Colonic mucosa (tissue), 4 donors: ENCODE results near the gene ZNF491. TPM values are rescaled to one million over a fixed set of nuclear protein-coding genes. Genes with fewer than 3 reads are reported as not detected.
"Not testable (repeated sequence)": the region's sequence is repeated elsewhere in the genome, so short reads cannot be mapped to it uniquely, and the experiment has no call there.

Experiments
- DNase-seq: peaks from one replicate; pipeline ENCODE4 v3.0.0-alpha.2; 2020
- H3K27ac ChIP-seq: fragments of 200-600 bp; one replicate; pipeline ENCODE4 v1.8.0; 2021
- H3K27me3 ChIP-seq: fragments of 200-600 bp; one replicate; pipeline ENCODE4 v1.8.0; 2021
- H3K36me3 ChIP-seq: fragments of 200-600 bp; one replicate; pipeline ENCODE4 v1.8.0; 2021
- H3K4me1 ChIP-seq: fragments of 200-600 bp; one replicate; pipeline ENCODE4 v1.8.0; 2021; ENCODE audit warnings: mild to moderate bottlenecking
- H3K4me3 ChIP-seq: fragments of 200-600 bp; one replicate; pipeline ENCODE4 v1.8.0; 2021
- H3K9ac ChIP-seq, 2 donors: one replicate each; pipeline ENCODE4 v1.7.0; 2013; ENCODE audit warnings: control low read depth in 2 of 2, low read depth in 2 of 2, low read length in 2 of 2
- H3K9me3 ChIP-seq: fragments of 200-600 bp; one replicate; pipeline ENCODE4 v1.8.0; 2021
- CTCF ChIP-seq: fragments of 200-600 bp; IDR thresholded peaks from one replicate; pipeline ENCODE4 v1.8.0; 2022; ENCODE audit warnings: antibody characterized with exemption, mild to moderate bottlenecking
- intact Hi-C: fragments of 100-400 bp; cut with DNase I; formaldehyde crosslinking; loops from one replicate; pipeline ENCODE4 v1.14.1; 2022
- total RNA-seq, 2 donors: library from RNA; stranded (reverse); fragmentation: NEBNext Ultra II Directional in 1 of 2; extraction: Animal tissue kit (Norgen Biotek cat#: 25700) in 1 of 2; gene quantifications; one replicate each; pipeline ENCODE4 v1.2.1, GENCODE V29; 2021
- donor health status: healthy.
- donor health status: DM: no; HTN: no; CAD: no.
- donor health status: DM: no; HTN: no; CAD: no.

Gene ZNF491
- total RNA-seq, 2 donors from 2014 or later = 1.9 TPM

DNA sequence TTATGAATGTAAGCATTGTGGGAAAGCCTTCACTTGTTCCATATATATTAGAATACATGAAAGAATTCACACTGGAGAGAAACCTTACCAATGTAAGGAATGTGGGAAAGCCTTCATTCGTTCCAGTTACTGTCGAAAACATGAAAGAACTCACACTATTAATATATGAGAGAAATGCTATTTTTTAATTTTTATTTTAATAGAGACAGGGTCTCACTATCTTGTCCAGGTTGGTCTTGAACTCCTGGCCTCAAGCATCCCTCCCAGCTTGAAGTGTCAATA, 8.7 kb downstream of the ZNF491 start:
- Histone ChIP-seq H3K9ac (no peak overlapping the region), H3K27me3 (no peaks in the 10 kb centered on the region), H3K36me3 (no peaks in the 10 kb centered on the region), H3K4me3 (no peak overlapping the region), H3K4me1 (no peaks in the 10 kb centered on the region), H3K9me3 (peaks cover 17% of the 10 kb centered on the region), H3K27ac (no peak overlapping the region)
- TF ChIP-seq CTCF = no peak
- DNase-seq = no peak
- intact Hi-C loops = no loop called here

DNA sequence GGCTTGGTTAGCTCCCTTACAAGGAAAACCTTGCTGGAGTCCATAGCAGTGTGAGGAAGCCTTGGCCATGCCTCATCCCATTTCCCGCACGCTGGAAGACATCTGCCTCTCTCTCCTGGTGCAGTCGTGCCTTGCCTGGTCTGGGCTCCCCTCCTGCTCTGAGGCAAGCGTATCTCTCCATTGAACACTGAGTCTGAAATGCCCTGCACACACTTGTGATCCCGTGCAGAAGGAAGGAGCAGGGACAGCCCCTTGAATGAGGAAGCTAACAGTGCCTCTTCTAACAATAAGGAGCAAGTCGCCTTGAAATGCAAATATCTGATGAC, 15.3 kb downstream of the ZNF491 start:
- Histone ChIP-seq H3K27ac (peak overlapping the region; percentile 97), H3K36me3 (no peaks in the 10 kb centered on the region), H3K4me1 (no peaks in the 10 kb centered on the region), H3K4me3 (peak overlapping the region; percentile 92), H3K9ac (peak overlapping the region; percentile 5 to 91), H3K27me3 (no peaks in the 10 kb centered on the region), H3K9me3 (no peaks in the 10 kb centered on the region)
- TF ChIP-seq CTCF = no peak
- no peak for DNase-seq
- intact Hi-C loops = no loop called here

- H3K27ac ChIP-seq = peak within 1 kb of the TSS; percentile 97
- no peak for TF ChIP-seq CTCF
- no peaks in the 10 kb centered on the region for H3K36me3 ChIP-seq
- no peaks in the 10 kb centered on the region for H3K9me3 ChIP-seq
- H3K4me1 ChIP-seq = no peaks in the 10 kb centered on the region
- H3K27me3 ChIP-seq = no peaks in the 10 kb centered on the region
- H3K4me3 ChIP-seq = peak within 1 kb of the TSS; percentile 92
- peak; percentile 98 for DNase-seq
- intact Hi-C loops = no loop called here
- H3K9ac ChIP-seq = peak within 1 kb of the TSS; percentile 91 to 97
Observed at GRCh38 chr19:11814029-11814699, 15.8 kb downstream of the ZNF491 start, which contains the start of gene ZNF440. Gene ZNF440 (plus strand): TSS chr19:11814273. CDS start chr19:11814448, 175 bp downstream.

DNA sequence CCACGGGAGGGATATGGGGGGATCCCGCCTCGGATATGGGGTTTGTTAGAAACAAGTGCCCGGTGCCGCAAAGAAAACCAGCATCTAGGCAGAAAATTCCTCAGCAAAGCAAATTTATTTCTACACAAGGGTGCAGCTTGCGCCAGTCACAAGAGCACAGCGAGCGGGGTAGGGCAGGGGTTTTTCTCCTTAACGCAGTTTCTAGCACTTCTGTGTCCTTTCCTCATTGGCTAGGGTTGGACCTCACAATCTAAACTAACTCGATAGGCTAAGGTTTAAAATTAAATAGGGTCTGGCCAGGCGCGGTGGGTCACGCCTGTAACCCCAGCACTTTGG, 16.3 kb downstream of the ZNF491 start:
- Histone ChIP-seq H3K36me3 (no peaks in the 10 kb centered on the region), H3K27ac (peak overlapping the region; percentile 97), H3K9me3 (no peaks in the 10 kb centered on the region), H3K4me3 (peak overlapping the region; percentile 92), H3K9ac (peak overlapping the region; percentile 91 to 97), H3K4me1 (no peaks in the 10 kb centered on the region), H3K27me3 (no peaks in the 10 kb centered on the region)
- intact Hi-C loops = no loop called here
- TF ChIP-seq CTCF = no peak
- peak; percentile 37 for DNase-seq

- Histone ChIP-seq H3K27ac (no peak overlapping the region), H3K4me1 (no peaks in the 10 kb centered on the region), H3K27me3 (no peaks in the 10 kb centered on the region), H3K9ac (no peak overlapping the region), H3K9me3 (no peaks in the 10 kb centered on the region), H3K36me3 (no peaks in the 10 kb centered on the region), H3K4me3 (no peak overlapping the region)
- intact Hi-C loops = no loop called here
- no peak for TF ChIP-seq CTCF
- DNase-seq = no peak
Observed at GRCh38 chr19:11821474-11822109, 23.3 kb downstream of the ZNF491 start.

DNA sequence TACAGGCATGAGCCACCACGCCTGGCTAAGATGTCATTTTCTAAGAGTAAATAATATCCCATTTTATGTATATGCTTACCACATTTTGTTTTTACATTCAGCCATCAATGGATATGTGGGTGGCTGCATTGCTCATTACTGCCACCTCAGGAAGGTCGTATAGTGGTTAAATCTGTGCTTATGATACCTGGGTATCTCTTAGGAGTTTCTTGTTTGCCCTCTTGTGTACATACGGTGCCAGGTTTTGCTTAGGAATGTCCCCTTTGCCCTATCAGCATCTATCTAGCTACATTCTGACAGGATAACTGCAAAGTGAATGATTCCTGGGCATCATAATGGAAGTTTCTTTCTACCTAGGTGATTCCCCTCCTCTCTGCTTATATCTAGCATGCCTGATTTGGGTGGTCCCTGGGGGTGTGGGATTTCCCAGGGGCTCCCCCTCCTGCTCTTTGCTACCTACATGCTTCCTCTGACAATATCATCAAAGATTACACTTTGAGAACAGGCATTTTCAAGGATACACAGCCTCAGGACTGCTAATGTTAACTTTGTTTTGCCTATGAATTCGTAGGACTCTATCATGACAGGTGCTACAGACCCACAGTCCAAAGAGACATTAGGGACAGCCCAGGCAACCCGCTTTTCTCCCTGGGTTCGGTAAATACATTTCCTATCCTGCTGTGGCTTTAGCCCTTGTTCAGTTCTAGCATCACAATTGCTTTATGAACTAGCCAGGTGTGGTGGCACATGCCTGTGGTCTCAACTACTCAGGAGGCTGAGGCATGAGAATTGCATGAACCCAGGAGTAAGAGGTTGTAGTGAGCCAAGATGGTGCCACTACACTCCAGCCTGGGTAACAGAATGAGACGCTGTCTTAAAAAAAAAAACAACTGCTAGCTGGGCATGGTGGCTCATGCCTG, 30.9 kb downstream of the ZNF491 start:
- peaks cover 27% of the 10 kb centered on the region for H3K36me3 ChIP-seq
- intact Hi-C loops, H3K27ac ChIP-seq, H3K9me3 ChIP-seq, H3K9ac ChIP-seq, H3K27me3 ChIP-seq, H3K4me1 ChIP-seq, H3K4me3 ChIP-seq, DNase-seq: not testable (repeated sequence)
